Mucosa of rectum (tissue), 2 donors: ENCODE results near the gene CCDC167.

Experiments used
- H3K27ac ChIP-seq, 2 donors: one replicate each; pipeline ENCODE4 v1.7.0; 2013; ENCODE audit warnings: inconsistent platforms in 2 of 2, low read depth in 2 of 2, low read length in 2 of 2
- H3K27me3 ChIP-seq, 2 donors: one replicate each; pipeline ENCODE4 v1.7.0; 2013; ENCODE audit warnings: low read length in 2 of 2; ENCODE audit not compliant: control insufficient read depth in 2 of 2, insufficient read depth in 2 of 2
- H3K36me3 ChIP-seq, 2 donors: one replicate each; pipeline ENCODE4 v1.7.0; 2013; ENCODE audit warnings: low read length in 2 of 2; ENCODE audit not compliant: control insufficient read depth in 2 of 2, insufficient read depth in 2 of 2
- H3K4me1 ChIP-seq, 2 donors: one replicate each; pipeline ENCODE4 v1.7.0; 2013; ENCODE audit warnings: low read length in 2 of 2, mild to moderate bottlenecking in 1 of 2; ENCODE audit not compliant: control insufficient read depth in 2 of 2, insufficient read depth in 2 of 2
- H3K4me3 ChIP-seq, 2 donors: one replicate each; pipeline ENCODE4 v1.7.0; 2013; ENCODE audit warnings: low read length in 2 of 2
- H3K9ac ChIP-seq, 2 donors: one replicate each; pipeline ENCODE4 v1.7.0; 2013; ENCODE audit warnings: low read length in 2 of 2, low read depth in 1 of 2, mild to moderate bottlenecking in 1 of 2
- H3K9me3 ChIP-seq, 2 donors: one replicate each; pipeline ENCODE4 v1.7.0; 2013; ENCODE audit warnings: low read length in 2 of 2; ENCODE audit not compliant: control insufficient read depth in 2 of 2
- donor health status: healthy.
- donor health status: Normal muscosa, but diverticular disease.

Gene CCDC167

DNA sequence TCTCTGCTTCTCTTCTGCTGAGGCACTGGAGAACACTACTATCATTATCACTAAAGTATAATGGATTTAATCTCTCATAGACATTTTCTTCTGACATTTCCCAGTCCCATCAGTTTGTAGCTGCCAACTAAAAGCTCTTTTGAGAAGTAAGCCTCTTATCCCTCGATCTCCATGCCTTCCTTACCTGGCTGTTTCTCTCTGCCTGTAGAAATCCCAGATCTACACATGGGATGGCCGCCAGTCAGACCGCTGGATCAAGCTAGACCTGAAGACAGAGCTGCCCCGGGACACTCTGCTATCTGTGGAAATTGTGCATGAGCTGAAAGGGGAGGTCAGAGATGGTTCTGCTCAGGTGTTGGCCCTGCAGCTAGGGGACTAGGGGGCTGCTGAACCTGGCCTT is 25.4 kb downstream of the CCDC167 start:
- H3K9ac ChIP-seq = no peak overlapping the region
- no peaks in the 10 kb centered on the region for H3K27me3 ChIP-seq
- H3K9me3 ChIP-seq = no peaks in the 10 kb centered on the region
- no peaks in the 10 kb centered on the region for H3K4me1 ChIP-seq
- H3K27ac ChIP-seq = no peak overlapping the region
- no peak overlapping the region for H3K4me3 ChIP-seq
- H3K36me3 ChIP-seq = peaks cover 58 to 79% of the 10 kb centered on the region in 2 donors

DNA sequence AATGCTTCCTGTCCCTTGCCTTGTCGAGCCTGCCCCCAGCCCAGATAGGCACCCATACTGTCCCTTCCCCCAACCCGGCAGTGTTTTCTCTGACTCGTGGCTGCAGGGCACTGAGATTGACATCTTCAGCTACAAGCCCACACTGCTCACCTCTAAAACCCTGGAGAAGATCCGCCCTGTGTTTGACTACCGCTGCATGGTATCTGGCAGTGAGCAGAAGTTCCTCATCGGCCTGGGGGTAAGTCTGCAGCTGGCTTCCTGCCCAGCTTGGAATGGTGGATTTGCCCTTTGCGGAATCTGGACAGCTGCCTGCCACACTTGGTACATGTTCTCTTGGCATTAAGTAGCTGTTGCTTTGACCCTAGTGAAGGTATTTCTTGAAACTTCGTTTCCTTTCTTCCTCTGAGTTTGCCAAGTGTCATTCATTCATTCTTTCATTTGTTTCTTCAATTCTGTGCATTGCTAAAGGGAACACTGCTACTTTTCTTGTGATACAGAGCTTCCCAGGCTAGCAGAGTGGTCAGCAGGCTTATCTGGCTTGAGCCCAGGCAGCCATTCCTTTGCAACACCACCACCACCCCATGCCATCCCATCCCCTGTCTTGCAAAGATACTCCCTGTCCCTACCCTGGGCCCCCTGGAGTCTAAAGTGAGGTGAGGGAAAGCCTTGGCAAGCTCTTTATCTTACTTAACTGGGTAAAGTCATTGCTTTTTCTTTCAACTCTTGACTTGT is 26.2 kb downstream of the CCDC167 start:
- H3K36me3 ChIP-seq = peaks cover 53 to 72% of the 10 kb centered on the region in 2 donors
- no peaks in the 10 kb centered on the region for H3K4me1 ChIP-seq
- H3K27ac ChIP-seq = no peak overlapping the region
- no peak overlapping the region for H3K9ac ChIP-seq
- no peaks in the 10 kb centered on the region for H3K9me3 ChIP-seq
- H3K27me3 ChIP-seq = no peaks in the 10 kb centered on the region
- no peak overlapping the region for H3K4me3 ChIP-seq

DNA sequence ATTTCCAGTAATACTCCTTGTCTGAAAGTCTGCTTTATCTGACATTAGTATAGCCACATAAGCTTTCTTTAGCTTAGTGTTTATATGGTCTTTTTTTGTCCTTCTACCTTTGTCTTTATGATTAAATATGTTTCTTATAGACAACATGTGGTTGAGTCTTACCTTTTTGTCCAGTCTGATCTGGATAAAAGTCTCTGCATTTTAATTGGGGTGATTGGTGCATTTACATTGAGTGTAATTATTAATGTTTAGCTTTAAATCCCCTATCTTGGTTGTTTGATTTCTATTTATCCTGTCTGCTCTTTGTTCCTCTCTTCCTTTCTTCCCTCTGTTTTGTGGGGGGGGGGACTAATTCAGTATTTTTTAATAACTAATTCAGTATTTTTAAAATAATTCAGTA is 32.0 kb downstream of the CCDC167 start:
- Histone ChIP-seq H3K27ac (no peak overlapping the region), H3K9me3 (no peaks in the 10 kb centered on the region), H3K4me1 (no peaks in the 10 kb centered on the region), H3K4me3 (no peak overlapping the region), H3K9ac (no peak overlapping the region), H3K36me3 (peaks cover 20 to 26% of the 10 kb centered on the region in 2 donors), H3K27me3 (no peaks in the 10 kb centered on the region)

DNA sequence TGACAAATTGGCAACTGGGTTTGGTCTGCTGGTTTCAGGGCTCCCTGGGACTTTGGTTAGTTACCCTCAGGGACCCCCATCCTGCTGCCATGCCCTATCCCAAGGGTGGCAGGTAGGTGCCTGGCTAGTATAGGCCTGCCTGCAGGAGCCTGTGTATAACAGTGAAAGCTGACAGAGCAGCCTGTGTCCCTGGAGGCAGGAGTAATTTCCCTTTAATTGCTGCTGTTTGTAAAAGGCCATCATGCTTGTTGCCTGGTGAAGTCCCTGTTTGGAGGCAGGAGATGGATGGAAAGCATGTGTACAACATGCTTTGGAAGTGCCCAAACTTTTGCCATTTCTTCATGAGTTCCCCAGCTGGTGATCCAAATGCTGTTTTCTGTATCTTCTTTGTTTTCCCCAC is 36.6 kb downstream of the CCDC167 start:
- Histone ChIP-seq H3K27me3 (no peaks in the 10 kb centered on the region), H3K27ac (no peak overlapping the region), H3K4me3 (no peak overlapping the region), H3K9ac (no peak overlapping the region), H3K9me3 (no peaks in the 10 kb centered on the region), H3K4me1 (no peaks in the 10 kb centered on the region), H3K36me3 (peaks cover 46 to 49% of the 10 kb centered on the region in 2 donors)

DNA sequence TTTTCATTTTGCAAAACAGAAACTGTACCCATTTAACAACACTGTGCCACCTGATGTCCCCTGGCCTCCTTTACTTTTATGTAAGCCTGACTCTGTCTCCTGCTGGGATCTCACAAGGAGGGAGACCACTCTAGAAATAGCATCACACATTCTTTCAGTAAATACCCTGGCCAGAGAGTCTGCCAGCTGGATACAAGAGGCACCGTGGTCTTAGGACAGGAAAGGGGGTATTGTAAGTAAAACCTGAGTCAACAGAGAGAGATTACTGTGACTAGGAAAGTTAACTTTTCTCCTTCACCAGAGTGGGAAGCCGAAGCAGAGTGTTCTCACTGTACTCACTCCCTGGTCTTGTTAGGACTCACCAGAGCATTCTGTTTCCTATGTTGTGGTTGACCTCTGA is 38.9 kb downstream of the CCDC167 start:
- Histone ChIP-seq H3K9ac (no peak overlapping the region), H3K4me3 (no peak overlapping the region), H3K36me3 (peaks cover 46 to 56% of the 10 kb centered on the region in 2 donors)

DNA sequence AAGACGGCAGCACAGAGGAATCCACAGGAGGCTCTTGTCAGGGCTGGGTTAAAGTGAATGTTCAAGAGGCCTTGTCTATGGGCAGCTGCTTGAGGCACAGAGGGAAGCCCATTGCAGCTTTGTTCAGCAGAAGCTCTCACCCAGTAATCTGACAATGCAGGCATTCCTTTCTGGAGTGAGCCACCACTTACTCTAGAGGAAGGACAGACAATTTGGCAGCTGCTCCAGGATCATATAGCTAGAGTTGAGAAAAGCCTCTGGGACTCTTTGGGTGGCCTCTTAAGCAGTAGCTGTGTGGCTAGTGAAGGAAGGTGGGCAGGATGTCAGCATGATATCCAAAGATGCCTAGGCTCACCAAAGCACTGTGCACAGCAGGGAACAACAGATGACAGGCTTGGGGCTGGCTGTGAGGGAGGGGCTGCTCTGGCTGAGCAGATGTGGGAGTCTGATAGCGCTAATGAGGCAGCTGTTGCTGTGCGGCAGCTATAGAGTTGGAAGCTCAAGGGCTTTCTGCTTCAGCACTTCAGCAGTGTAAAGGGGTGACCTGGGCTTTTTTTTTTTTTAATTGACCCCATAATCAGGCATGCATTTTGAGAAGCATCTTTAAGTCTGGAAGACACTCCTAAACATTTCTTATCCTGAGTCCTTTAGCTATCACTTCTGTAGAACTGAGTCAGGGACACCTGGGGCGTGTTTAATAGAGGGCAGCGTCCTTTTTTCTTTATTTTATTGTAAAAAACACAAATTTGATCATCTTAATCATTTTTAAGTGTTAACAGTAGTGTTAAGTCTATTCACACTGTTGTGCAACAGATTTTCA is 39.5 kb downstream of the CCDC167 start:
- Histone ChIP-seq H3K27me3 (no peaks in the 10 kb centered on the region), H3K4me3 (no peak overlapping the region), H3K36me3 (peaks cover 46 to 61% of the 10 kb centered on the region in 2 donors), H3K9ac (no peak overlapping the region), H3K4me1 (no peaks in the 10 kb centered on the region), H3K9me3 (no peaks in the 10 kb centered on the region), H3K27ac (no peak overlapping the region)

More for the DNA sequence above, 38.9 kb downstream of the CCDC167 start:
- Histone ChIP-seq H3K4me1 (no peaks in the 10 kb centered on the region), H3K27ac (no peak overlapping the region), H3K9me3 (no peaks in the 10 kb centered on the region), H3K27me3 (no peaks in the 10 kb centered on the region)

DNA sequence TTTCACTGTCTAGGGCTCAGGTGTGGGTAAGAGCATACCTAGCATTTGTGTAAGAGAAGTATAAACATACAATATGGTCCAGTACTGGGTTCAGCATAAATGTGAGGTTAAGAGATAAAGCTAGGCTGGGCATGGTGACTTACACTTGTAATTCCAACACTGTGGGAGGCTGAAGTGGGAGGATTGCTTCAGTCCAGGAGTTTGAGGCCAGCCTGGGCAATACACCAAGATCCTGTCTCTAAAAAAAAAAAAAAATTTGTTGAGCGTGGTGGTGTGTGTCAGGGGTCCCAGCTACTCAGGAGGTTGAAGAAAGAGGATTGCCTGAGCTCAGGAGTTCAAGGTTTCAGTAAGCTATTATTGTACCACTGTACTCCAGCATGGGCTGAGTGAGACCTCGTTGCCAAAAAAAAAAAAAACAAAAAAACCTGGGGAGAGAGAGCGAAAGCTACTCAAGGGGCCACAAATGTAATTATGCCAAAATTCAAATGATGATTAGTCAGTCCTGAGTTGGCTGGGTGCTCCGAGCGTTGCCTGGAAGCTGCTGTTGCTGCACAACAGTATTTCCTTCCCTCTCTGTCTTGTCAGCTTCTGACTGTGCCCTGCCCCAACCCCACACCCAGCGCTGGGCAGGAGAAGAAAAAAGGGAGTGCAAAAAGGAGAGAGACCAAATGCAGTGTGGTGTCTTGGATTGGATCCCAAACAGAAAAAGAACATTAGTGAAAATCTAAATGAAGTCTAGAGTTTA is 42.7 kb downstream of the CCDC167 start:
- Histone ChIP-seq H3K9me3 (no peaks in the 10 kb centered on the region), H3K36me3 (peaks cover 45 to 59% of the 10 kb centered on the region in 2 donors), H3K4me1 (no peaks in the 10 kb centered on the region), H3K27me3 (no peaks in the 10 kb centered on the region), H3K9ac (no peak overlapping the region), H3K27ac (no peak overlapping the region), H3K4me3 (no peak overlapping the region)

DNA sequence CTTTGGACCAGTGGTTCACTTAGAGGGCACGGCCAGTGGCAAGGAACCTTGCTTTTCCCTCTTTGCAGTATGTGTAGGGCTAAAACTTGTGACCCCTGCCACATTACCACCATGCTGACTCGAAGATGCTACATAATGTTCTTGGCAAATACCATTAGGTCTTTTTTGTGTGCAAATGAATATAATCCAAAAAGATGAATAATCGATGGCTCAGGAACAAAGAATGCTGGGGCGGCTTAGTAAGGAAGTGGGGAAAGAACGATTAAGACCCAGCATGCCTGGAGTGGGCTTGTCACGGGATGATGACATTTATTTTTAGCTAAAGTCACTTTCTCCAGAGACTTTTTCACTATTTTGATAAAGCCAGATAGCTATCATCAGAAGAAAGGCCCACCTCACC is 43.6 kb downstream of the CCDC167 start:
- Histone ChIP-seq H3K4me1 (no peaks in the 10 kb centered on the region), H3K9me3 (no peaks in the 10 kb centered on the region), H3K27ac (no peak overlapping the region), H3K36me3 (peaks cover 45 to 59% of the 10 kb centered on the region in 2 donors), H3K27me3 (no peaks in the 10 kb centered on the region), H3K4me3 (no peak overlapping the region), H3K9ac (no peak overlapping the region)

DNA sequence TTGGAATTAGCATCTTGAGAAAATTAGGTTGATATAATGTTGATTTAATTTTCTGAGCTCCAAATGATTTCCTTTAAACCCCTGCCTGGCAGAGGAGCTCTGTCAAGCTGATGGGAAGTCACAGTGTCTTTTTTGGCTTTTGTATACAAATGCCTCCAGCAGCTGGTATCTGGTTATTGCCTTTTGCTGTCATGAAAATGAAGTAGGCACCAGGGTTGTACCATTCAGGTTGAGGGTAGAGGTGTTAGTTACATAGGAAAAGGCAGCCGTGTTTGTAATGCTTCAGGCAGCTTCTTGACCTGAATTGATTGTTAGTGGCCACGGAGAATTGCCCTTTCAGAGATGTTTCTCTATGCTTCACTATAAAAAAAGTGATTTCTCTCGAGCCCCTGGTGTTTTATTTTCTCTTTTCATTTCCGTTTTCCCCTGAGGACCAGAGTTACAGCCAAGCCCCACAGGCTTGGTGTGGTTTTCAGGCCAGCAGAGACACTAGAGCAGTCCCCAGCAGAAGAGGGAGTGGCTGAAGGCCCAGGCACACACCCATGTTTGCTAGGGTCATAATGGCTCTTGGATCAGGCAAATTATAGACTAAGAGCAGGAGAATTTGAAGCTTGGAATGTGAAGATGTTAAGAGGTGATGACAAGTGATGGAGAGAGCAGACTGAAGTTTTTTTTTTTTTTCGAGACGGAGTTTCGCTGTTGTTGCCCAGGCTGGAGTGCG is 45.1 kb downstream of the CCDC167 start:
- Histone ChIP-seq H3K27me3 (no peaks in the 10 kb centered on the region), H3K4me3 (no peak overlapping the region), H3K9me3 (no peaks in the 10 kb centered on the region), H3K27ac (peak overlapping the region; percentile 6 to 50), H3K36me3 (peaks cover 43 to 55% of the 10 kb centered on the region in 2 donors), H3K4me1 (no peaks in the 10 kb centered on the region), H3K9ac (no peak overlapping the region)
